PC-9 (cell line): ENCODE measurements around the gene CHST11.

Experiments
- CTCF ChIP-seq: fragments of 200-600 bp; sonication (generic); conservative IDR thresholded peaks from 2 replicates; pipeline ENCODE4 v1.6.1; 2017; ENCODE audit warnings: mixed run types, antibody characterized with exemption, mild to moderate bottlenecking, moderate library complexity
- EZH2 ChIP-seq: fragments of 200-600 bp; sonication (generic); IDR thresholded peaks from 2 replicates; pipeline ENCODE4 v1.8.0; 2017; ENCODE audit warnings: antibody characterized with exemption, low read depth

GRCh38 chr12:104439137-104439536 is 17.6 kb upstream of the CHST11 start:
- TF ChIP-seq CTCF (no peak), EZH2 (no peak)
